ENCODE measurements around the gene ADGRG6.

ADGRG6 gene

GRCh38 chr6:142350309-142350708 is 48.5 kb downstream of the ADGRG6 start:
- Histone ChIP-seq H3K27ac (ENCODE audit: extremely low read depth, low read depth, low read length) (no peak overlapping the region), H3K9me3 (ENCODE audit: control insufficient read depth, insufficient read depth, low read depth, low read length) (no peaks in the 10 kb centered on the region)
- CTCF ChIA-PET, result no interaction called here

DNA sequence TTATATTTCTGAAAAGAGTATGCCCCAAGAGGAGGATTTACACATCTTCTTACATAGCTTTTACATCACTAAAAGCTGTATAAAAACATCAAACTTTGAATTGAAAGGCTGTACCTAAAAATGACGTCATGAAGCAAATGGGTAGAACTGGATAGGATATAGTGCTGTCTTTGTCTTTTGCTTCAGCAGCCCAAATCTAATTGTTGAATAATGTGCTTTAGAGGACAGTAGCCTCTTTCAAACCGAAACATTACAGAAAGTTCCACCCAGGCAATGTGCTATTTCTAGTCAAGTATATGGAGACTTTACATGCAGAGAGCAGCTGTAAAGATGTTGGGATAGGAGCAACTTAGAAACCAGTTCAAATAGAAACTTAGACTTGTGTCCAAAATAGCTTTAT is 51.9 kb downstream of the ADGRG6 start:
- H3K4me3 ChIP-seq (ENCODE audit: low read depth, low read length), result no peak overlapping the region
- no peak overlapping the region for H3K27ac ChIP-seq (ENCODE audit: extremely low read depth, low read depth, low read length)
- ChIA-PET POLR2A (no interaction called here), CTCF (interaction anchor here (0.6 kb wide), 1 partner anchor 88 kb away, joined by 3 read pairs; no protein-coding TSS in a partner anchor)
- TF ChIP-seq ZNF274 (IDR thresholded peaks at IDR 0.05; ENCODE audit: low read length) (no peak), ZNF274 (tag by site-specific recombination; IDR thresholded peaks at IDR 0.05; ENCODE audit: borderline replicate concordance) (no peak), ZNF175 (tag by site-specific recombination; IDR thresholded peaks at IDR 0.05) (no peak), ZBTB20 (tag by site-specific recombination; IDR thresholded peaks at IDR 0.05) (peak; percentile 31; the same call in 1 of the 2 replicates), ZNF629 (tag by site-specific recombination; IDR thresholded peaks at IDR 0.05) (peak; percentile 47; the same call in 1 of the 2 replicates), MYNN (tag by site-specific recombination; IDR thresholded peaks at IDR 0.05; ENCODE audit: borderline replicate concordance) (no peak), ZNF416 (tag by site-specific recombination; IDR thresholded peaks at IDR 0.05) (no peak)
- TF ChIP-seq, protein P1, sequence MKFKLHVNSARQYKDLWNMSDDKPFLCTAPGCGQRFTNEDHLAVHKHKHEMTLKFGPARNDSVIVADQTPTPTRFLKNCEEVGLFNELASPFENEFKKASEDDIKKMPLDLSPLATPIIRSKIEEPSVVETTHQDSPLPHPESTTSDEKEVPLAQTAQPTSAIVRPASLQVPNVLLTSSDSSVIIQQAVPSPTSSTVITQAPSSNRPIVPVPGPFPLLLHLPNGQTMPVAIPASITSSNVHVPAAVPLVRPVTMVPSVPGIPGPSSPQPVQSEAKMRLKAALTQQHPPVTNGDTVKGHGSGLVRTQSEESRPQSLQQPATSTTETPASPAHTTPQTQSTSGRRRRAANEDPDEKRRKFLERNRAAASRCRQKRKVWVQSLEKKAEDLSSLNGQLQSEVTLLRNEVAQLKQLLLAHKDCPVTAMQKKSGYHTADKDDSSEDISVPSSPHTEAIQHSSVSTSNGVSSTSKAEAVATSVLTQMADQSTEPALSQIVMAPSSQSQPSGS (tag by site-specific recombination; IDR thresholded peaks at IDR 0.05; ENCODE audit: low read depth), result peak; percentile 89
- H3K36me3 ChIP-seq (ENCODE audit: control insufficient read depth in 2 of 2, insufficient read depth in 1 of 2, low read length in 2 of 2), result no peaks in the 10 kb centered on the region
- peaks cover 24% of the 10 kb centered on the region for H3K4me1 ChIP-seq (ENCODE audit: control insufficient read depth, insufficient read depth, low read length)
- no peaks in the 10 kb centered on the region for H3K9me3 ChIP-seq (ENCODE audit: control insufficient read depth, insufficient read depth, low read depth, low read length)

More at GRCh38 chr6:142350309-142350708, 48.5 kb downstream of the ADGRG6 start:
- Histone ChIP-seq H3K4me1 (ENCODE audit: control insufficient read depth, insufficient read depth, low read length) (peaks cover under 1% of the 10 kb centered on the region; the same call in 1 of the 2 replicates), H3K4me3 (ENCODE audit: low read depth, low read length) (no peak overlapping the region), H3K36me3 (ENCODE audit: control insufficient read depth in 2 of 2, insufficient read depth in 1 of 2, low read length in 2 of 2) (no peaks in the 10 kb centered on the region)
- TF ChIP-seq ZNF785 (tag by site-specific recombination; IDR thresholded peaks at IDR 0.05) (no peak), ZNF112 (tag by site-specific recombination; IDR thresholded peaks at IDR 0.05) (no peak), SP3 (tag by site-specific recombination; IDR thresholded peaks at IDR 0.05) (no peak), ZNF473 (tag by site-specific recombination; IDR thresholded peaks at IDR 0.05) (no peak), ZNF776 (tag by site-specific recombination; IDR thresholded peaks at IDR 0.05; ENCODE audit: borderline replicate concordance) (no peak), SCRT1 (tag by site-specific recombination; IDR thresholded peaks at IDR 0.05; ENCODE audit: borderline replicate concordance) (no peak), ZBTB1 (tag by site-specific recombination; IDR thresholded peaks at IDR 0.05) (no peak), ZNF335 (tag by site-specific recombination; conservative IDR thresholded peaks at IDR 0.05) (no peak), GLIS2 (tag by site-specific recombination; IDR thresholded peaks at IDR 0.05) (no peak), ZNF114 (tag by site-specific recombination; IDR thresholded peaks at IDR 0.05) (no peak), ZNF2 (tag by site-specific recombination; IDR thresholded peaks at IDR 0.05) (no peak), ZNF148 (tag by site-specific recombination; IDR thresholded peaks at IDR 0.05; ENCODE audit: borderline replicate concordance) (no peak), HOXC10 (CRISPR knock-in tag; IDR thresholded peaks at IDR 0.05) (no peak), ZNF155 (tag by site-specific recombination; IDR thresholded peaks at IDR 0.05) (no peak), KLF16 (tag by site-specific recombination; IDR thresholded peaks at IDR 0.05) (no peak)
- TF ChIP-seq, protein P2, sequence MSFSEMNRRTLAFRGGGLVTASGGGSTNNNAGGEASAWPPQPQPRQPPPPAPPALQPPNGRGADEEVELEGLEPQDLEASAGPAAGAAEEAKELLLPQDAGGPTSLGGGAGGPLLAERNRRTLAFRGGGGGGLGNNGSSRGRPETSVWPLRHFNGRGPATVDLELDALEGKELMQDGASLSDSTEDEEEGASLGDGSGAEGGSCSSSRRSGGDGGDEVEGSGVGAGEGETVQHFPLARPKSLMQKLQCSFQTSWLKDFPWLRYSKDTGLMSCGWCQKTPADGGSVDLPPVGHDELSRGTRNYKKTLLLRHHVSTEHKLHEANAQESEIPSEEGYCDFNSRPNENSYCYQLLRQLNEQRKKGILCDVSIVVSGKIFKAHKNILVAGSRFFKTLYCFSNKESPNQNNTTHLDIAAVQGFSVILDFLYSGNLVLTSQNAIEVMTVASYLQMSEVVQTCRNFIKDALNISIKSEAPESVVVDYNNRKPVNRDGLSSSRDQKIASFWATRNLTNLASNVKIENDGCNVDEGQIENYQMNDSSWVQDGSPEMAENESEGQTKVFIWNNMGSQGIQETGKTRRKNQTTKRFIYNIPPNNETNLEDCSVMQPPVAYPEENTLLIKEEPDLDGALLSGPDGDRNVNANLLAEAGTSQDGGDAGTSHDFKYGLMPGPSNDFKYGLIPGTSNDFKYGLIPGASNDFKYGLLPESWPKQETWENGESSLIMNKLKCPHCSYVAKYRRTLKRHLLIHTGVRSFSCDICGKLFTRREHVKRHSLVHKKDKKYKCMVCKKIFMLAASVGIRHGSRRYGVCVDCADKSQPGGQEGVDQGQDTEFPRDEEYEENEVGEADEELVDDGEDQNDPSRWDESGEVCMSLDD (tag by site-specific recombination; IDR thresholded peaks at IDR 0.05), result no peak
- TF ChIP-seq, protein P1 (tag by site-specific recombination; IDR thresholded peaks at IDR 0.05; ENCODE audit: low read depth), result no peak
- POLR2A ChIA-PET, result no interaction called here
